GM18526 (cell line): ENCODE data around the gene GP1BA.
A peak's percentile ranks its signal among the peaks of the same experiment; 100 is the strongest.

Experiments used
- POLR2A ChIP-seq: IDR thresholded peaks from 3 replicates; pipeline ENCODE4 v1.6.1; 2011; ENCODE audit not compliant: insufficient read length; ENCODE audit errors: extremely low read depth

GP1BA gene

DNA sequence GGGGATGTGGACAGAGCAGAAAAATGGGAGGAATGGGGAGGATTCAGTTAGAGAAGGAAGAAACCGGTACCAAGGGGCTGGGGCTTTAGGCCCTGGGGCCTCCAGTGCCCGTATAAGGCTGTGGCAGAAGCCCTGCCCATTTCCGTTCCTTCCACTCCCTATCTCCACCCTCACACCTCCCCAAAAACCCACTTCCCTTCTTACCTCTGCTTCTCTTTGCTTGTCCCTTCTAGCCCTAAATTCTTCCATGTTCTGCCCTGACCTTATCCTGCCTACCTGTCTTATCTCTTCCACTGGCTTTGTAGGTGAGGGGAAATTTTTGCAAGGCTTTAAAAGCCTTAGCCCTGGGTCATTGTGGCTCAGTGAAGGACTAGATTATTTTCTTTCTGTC, 12.1 kb downstream of the GP1BA start:
- TF ChIP-seq POLR2A, result no peak

DNA sequence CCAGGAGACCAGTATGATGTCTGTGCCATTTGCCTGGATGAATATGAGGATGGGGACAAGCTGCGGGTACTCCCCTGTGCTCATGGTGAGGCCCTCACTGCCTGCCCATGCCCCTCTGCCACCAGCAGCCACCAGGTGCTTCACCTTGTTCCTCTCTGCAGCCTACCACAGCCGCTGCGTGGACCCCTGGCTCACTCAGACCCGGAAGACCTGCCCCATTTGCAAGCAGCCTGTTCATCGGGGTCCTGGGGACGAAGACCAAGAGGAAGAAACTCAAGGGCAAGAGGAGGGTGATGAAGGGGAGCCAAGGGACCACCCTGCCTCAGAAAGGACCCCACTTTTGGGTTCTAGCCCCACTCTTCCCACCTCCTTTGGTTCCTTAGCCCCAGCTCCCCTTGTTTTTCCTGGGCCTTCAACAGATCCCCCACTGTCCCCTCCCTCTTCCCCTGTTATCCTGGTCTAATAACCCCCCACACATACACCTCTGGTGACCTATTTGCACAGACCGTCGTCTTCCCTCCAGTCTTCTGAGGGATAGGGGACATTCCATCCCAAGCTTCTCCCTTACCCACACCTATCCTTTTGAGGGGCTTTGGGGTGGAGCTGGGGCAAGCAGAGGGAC, 12.6 kb downstream of the GP1BA start:
- TF ChIP-seq POLR2A, result peak; percentile 27

DNA sequence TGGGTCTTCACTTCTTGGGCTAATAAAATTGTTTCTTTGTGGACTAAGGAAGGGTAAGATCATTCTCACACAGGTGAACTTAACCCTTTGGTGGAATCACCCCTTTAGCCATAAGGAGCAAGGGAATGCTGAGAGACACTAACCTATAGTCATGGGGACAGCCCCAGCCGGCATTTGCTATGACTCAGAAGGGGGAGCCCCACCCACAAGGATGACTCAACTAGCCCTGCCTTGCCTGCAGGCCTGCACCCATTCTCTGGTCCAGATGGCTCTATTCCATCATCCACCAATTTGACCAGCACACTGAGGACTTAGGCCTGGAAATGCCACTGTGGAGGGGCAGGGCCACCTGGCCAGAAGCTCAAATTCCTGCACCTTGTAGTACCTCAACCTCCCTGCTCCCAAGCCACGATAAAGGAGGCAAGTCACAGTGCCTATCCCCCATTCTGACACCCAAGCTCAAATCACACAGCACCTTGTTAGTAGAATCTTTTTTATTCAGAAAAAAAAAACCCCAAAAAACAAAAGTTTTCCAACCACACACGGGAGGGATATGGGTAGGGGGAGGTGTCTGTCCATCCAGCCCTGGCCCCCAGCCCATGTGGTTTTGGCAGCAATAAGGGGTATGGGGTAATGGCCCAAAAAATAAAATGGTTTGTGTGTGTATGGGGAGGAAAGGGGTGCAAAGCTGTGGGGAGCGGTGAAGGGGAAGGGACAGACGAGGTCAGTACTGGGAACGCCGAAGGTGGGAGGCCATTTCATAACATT, 13.3 kb downstream of the GP1BA start:
- peak; percentile 50 for TF ChIP-seq POLR2A

DNA sequence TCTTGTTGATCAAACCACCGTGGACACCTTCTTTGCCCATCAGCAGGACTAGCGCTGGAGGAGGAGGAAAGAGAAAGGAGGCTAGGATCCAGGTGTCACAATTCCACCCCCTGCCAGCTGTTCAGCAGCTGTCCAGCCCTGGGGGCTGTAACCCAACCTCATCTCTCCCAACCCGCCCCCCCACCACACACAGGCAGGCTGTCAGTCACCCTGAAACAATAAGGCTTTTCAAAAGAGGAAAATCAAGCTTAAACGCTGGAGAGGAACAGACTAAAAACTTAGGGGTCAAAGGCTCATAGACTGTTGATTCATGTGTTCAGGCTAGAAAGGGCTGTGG, 13.8 kb downstream of the GP1BA start:
- no peak for TF ChIP-seq POLR2A

DNA sequence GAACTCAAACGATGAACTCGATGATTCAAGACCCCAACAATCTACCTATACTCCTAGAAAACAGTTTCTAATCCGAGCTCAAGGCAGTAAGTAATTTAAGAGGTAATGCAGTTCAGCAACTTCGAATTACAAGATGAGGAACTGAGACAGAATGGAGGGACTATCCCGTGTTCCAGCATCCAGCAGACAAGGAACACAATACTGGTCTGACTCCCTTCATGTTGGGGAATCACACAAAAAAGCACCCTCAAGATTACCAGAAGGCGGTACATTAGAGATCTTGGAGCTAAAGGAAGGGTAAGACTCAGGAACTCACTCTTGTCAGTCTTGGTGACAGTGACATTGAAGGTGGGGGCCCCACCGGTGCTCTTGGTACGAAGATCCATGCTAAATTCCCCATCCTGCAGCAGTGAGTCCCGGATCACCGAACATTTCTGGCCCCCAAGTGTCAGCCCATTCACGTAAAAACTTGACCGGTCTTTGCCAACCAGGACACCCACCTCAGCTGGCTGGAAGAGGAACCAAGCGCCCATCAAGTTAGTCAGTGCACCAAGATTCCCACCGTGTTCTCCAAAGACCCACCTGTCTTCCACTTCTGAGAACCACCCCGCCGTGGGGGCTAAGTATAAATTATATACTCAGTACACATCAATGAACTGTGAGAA, 14.4 kb downstream of the GP1BA start:
- no peak for TF ChIP-seq POLR2A

DNA sequence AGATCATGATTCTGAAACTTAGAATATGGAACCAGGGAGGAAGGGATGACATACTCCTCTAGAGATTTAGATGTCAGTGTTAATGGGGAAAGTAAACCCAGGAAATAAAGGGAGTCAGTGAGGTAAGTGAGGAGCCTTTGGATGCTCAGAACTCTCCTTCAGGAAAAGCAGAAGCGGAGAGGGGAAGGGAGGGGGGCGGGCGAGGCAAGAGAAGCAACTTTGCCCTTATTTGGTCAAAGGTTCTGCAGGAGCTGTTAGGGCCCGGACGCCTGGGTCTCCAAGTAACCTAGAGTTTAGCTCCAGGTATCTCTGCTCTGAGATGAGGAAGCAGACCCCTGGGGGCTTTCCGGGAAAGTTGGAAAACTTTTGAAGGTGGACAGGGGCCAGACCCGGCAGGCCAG, 14.9 kb downstream of the GP1BA start:
- no peak for TF ChIP-seq POLR2A

DNA sequence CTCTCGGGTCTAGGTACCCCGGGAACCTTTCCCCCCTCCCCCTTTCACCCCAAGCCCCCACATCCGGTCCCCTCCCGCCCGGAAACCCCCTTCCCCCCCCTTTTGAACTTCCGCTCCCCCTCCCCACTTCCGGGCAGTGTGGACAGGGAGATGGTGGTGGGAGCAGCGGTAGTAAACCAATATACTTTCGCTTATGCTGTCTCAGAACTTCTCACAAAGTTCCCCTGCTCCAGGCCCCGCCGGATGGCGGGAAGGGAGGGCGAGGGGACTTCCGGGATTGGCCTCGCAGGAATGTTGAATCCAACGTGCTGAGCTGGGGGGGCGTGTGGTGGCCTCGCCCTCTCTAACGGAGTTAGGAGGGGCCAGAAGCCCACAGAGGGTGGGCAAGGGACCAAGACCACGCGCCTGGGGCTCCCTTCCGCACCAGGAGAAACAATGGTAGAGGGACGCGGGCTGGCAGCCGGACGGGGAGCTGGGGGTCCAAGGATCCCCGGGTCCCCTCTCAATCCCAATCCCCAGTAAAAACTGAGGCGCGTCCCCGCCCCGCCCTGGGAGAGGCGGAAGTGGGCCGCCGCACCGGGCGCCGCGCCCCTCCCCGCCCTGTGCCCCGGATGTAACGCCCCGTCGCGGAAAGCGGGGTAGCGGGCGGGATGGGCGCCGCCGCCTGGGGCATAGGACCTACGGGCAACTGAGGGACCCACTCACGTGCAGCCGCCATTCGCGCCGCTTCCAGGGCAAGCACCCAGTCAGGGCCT, 15.5 kb downstream of the GP1BA start:
- peak; percentile 40 for TF ChIP-seq POLR2A

DNA sequence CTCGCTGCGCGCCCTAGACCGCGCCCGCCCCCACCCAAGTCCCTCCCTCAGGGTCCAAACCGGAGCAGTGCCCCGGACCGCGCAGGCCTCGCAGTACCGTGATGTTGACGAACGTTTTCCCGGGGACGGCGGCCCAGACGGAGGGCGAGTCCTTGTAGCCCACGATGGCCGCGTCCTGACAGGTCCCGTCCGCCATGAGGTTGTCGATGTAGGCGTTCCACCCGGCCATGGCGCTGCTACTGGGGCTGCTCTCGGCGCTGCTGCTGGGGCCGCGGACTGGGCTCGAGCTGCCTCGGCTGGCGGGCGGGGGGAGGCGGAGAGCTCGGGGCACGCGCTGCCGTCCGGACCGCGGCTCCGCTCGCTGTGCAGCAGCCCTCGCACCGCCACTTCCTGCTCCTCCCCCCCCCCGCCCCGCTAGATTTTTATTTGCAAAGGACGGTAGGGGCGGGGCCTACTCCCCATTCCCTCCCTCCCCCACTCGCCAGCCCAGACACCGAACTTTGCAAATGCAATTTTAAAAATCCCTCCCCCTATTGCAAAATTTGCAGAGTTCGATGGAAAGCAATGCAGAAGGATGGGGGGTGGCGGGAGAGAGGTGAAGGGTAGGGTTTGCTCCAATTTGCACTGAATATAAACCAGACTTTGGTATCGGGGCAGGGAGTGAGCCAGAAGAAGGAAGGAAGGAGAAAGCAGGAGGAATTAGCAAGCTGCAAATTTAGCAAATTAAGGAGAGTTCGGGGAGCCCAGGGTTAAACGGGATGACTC, 16.3 kb downstream of the GP1BA start, which contains the start of gene PFN1:
TSS of gene PFN1 (minus strand) at position 365 of the 765 bp plus-strand sequence. CDS start at position 229, 136 bp downstream.
- peak; percentile 96 for TF ChIP-seq POLR2A

DNA sequence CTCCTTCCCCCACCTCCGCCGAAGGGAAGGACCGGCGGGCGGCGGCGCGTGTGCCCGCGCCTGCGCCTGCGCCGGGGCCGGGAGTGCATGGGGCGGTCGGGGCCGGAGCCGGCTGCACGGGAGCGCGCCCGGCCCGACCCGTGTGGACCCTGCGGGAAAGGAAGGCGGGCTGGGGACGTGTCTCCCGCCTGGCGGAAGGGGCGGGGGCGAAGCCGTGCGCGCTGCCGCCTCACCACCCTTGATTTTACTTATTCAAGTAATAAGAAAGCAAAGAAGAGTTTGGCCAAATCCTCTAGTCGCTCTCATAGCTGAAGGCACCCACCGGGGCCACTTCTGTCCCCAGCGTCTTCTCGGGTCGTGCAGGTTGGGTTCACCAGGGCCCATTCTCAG, 16.8 kb downstream of the GP1BA start:
- TF ChIP-seq POLR2A, result peak; percentile 44

DNA sequence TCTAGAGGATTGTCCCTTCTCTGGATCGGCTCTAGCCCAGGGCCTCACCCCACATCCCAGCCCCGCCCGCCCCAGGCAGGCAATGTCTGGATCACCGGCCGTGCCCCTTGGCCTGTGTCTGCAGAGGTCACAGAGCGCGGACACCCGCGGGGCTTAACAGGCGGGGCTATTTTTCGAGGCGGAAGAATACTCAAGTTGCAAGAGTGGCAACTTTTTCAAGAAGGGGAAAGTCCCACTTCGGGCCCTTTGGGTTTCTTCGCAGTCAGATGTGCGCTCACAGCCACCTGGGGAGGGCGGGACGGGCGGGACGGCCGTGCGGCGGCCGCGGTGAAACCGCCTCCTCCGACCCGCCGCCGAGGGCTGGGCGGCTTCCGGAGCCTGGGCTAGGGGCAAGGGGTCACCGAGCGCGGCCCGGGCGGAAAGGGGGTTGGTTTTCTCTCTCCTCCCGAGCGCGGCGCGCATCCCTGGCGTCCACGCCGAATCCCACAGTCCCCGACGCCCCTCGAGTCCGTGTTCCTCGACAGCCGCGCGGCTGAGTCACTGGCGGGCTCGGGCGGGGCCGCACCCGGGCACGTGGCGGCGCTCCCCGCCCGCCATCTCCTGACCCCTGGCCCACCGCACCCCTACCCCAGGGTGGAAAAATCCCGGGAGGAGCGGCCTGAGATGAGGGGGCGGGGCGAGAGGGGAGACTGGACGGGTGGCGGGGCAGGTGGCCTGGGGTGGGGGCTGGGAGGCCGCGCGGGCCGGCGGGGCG, 17.4 kb downstream of the GP1BA start:
- TF ChIP-seq POLR2A, result peak; percentile 52

DNA sequence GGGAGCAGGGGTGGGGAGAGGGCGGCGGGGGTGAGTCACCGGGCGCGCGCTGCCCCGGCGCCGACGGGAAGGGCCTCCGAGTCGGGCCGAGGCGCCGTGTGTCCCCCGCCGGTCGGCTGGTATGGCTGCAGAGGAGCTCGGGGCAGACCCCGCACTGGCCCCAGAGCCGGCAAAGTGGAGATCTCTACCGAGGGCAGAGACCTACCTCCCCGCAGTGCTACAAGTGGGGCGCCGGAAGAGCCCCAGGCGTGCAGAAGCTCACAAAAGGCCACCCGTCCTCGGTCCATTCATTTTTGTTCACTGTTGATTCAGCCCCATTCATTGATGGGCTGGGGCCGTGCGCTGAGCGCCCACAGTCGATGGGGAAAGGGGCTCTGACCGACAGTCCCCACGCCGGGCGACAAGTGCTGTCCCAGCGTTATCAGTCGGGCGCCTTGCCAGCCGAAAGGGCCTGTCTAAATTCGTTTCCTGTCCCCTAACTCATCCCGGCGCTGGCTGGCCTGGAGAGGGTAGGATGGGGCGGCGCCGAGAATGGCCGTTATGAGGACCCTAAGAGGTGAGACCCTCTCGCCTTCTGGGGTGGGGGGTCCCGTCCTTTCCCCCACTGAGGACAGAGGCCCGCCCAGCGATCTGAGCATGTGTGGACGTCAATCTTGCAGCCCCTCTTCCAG, 18.1 kb downstream of the GP1BA start:
- peak; percentile 37 for TF ChIP-seq POLR2A

DNA sequence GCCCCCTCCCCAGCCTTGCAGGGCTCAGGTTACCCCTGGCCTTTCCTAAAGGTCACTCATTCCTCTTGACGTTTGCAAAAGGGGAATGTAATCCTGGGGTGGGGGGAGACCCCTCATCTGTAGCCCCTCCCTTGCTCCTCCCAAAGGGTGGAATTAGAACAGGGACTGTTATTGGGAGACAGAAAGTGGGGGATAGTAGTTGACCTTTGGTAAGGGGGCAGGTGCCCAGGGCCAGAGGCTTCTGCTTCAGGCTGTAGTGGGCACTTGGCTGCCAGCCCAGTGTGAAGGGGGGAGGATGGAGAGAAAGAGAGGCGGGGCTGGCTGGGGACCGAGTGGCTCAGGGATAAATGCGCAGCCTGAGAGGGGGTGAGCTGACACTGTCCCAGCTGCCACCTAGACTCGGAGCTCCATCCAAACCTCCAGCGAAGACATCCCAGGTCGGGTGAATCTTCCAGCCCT, 18.7 kb downstream of the GP1BA start, which contains the start of gene ENO3:
TSS of gene ENO3 (plus strand) at position 374 of the 459 bp plus-strand sequence. CDS start 711 bp downstream, outside the sequence.
- TF ChIP-seq POLR2A, result no peak

DNA sequence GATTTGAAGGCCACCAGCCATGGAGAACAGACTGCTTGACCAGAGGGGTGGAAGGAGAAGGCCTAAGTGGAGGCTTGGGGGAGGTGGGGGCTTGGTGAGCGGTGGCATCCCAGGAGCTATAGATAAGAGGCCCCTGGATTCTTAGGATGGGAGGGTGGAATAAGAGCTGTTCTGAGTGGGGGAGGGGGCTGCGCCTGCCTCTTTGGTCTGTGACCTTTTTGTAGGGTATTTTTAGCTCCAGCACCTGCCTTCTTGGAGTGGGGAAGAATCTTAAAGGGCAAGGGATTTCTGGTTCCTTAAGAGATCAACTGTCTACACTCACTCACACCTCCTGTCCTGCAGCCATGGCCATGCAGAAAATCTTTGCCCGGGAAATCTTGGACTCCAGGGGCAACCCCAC, 19.4 kb downstream of the GP1BA start:
- TF ChIP-seq POLR2A, result no peak
